Ishikawa (cell line): ENCODE measurements around the gene LDLRAD2.

Experiments
- CREB1 ChIP-seq: IDR thresholded peaks from 2 replicates; pipeline ENCODE4 v1.6.1; 2012; ENCODE audit warnings: low read depth
- EGR1 ChIP-seq: IDR thresholded peaks from 2 replicates; pipeline ENCODE4 v1.6.1; 2012
- EP300 ChIP-seq: IDR thresholded peaks from 2 replicates; pipeline ENCODE4 v1.6.1; 2012; ENCODE audit warnings: borderline replicate concordance
- NFIC ChIP-seq: IDR thresholded peaks from 2 replicates; pipeline ENCODE4 v1.6.1; 2012
- REST ChIP-seq: IDR thresholded peaks from 2 replicates; pipeline ENCODE4 v1.6.1; 2012; ENCODE audit warnings: low read depth, mild to moderate bottlenecking
- TAF1 ChIP-seq: IDR thresholded peaks from 2 replicates; pipeline ENCODE4 v1.6.1; 2012; ENCODE audit warnings: low read depth, mild to moderate bottlenecking
- TEAD4 ChIP-seq: IDR thresholded peaks from 2 replicates; pipeline ENCODE4 v1.6.1; 2012

- TF ChIP-seq CREB1 (no peak), EP300 (no peak), TAF1 (no peak), REST (no peak), EGR1 (no peak), NFIC (no peak), TEAD4 (no peak)
Observed at GRCh38 chr1:21828075-21828474, 16.0 kb downstream of the LDLRAD2 start.
